NCI-H526 treated with DMSO at 0.1 percent for 48 hours (cell line): ENCODE data around the gene CD34.

Source experiments
- DNase-seq: peaks from one replicate; lab custom pipeline; 2025; lab: John Stamatoyannopoulos, UW

The CD34 gene

GRCh38 chr1:207852576-207853371 lies 58.2 kb downstream of the CD34 start:
- no peak for DNase-seq

DNA sequence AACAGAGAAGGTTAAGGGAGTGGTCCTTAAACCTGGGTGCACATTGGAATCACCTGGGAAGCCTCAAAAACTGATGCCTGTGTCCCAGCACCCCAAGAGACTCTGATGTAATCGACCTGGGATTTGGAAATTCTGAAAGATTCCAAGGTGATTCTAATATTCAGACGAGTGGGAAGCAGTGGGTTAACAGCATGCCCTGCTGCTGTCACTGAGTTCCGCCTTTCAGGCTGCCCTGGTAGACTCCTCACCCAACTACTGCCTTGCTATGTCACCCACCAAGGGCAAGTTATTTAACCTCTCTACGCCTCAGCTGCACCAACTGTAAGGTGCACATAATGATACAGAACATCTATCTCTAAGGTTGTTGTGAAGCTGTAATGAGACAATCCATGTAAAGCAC lies 59.2 kb downstream of the CD34 start:
- DNase-seq: no peak

DNA sequence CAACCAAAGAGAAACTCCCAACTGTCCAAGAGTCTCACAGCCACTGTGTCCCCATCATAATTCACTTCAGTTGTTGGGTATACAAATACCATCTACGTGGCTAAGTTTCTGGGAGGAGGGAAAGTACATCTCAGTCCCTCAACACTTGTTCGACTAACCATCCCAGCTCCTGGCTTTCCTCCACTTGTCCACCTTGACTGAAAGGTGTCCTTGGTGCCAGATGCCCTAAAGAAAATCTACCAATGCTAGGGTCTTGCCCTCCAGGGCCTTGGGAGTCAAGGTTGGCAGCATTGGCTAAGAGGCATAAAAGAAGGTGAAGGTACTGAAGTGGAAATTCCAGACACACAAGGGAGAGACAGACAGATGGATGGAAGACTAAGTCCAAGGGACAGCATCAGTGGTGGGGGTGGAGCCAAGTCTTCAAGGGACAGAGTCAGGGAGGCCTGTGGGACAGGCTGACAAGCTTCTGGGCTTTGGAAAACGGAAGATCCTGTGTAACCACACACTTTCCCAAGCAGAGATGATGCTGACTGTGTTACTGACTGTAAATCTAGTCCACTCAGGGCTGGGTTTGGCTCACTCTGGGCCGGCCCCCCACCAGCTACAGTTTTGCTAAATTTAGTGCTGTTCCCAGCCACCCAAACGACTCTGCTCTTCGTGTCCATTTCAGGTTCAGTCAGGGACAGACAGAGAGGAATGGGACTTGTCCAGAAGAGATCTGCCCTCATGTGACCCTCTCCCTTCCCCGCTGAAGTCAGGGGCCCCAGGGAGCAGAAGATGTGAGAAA lies 60.1 kb downstream of the CD34 start:
- no peak for DNase-seq

GRCh38 chr1:207849646-207850045 lies 61.3 kb downstream of the CD34 start:
- no peak for DNase-seq

- DNase-seq: no peak
These were observed 61.9 kb downstream of the CD34 start for GRCh38 chr1:207849016-207849415.

DNA sequence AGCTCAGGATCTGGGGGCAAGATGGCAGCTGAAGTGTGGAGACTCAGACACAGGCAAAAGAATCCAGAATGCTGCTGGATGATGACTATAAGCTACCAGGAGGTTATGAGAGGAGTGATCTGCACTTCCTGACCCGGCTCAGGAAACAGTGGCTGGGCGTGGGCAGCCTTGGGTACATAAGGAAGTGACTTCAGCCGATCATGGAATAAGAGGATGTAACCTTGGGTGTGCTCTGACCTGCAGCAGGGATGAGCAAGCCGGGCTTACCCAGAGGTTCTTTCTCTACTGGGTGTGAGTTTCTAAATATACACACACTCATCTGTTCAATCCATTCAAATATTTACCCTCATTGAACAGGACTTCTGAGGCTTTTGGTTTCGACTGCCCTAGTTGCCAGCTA lies 62.7 kb downstream of the CD34 start:
- DNase-seq: no peak

DNA sequence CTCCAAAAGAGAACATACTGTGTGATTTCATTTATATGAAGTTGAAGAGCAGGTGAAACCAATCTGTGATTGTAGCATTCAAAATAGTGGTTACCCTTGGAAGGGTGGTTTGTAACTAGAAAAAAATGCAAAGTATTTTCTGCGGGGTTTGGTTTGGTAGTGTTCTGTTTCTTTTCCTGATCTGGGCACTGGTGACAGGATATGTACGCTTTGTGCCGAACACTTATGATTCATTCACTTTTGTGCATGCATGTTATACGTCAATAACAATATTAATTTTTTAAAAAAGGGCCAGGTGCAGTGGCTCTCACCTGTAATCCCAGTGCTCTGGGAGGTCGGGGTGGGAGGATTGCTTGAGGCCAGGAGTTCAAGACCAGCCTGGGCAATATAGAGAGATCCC lies 63.8 kb downstream of the CD34 start:
- no peak for DNase-seq

GRCh38 chr1:207845109-207845508 lies 65.8 kb downstream of the CD34 start:
- no peak for DNase-seq

GRCh38 chr1:207844371-207844770 lies 66.6 kb downstream of the CD34 start:
- no peak for DNase-seq

DNA sequence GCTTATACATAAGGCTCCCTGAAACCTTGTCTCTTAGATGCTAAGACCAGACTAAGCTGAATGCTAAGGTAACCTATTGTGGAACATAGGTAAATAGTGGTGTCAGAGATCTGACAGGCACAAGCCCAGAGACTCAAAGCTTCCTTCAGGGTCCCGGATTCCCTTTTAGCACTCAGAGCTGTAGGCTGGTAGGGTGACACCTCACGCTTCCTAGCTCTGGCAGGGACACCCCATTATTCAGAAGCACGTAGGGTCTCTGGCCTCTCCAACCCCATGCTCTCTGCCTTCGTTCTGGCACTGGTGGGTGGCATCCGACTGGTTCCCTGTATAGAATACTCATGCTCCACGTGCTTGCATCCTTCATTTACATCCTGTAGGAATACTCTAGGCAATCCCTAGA lies 68.4 kb downstream of the CD34 start:
- DNase-seq: no peak

DNA sequence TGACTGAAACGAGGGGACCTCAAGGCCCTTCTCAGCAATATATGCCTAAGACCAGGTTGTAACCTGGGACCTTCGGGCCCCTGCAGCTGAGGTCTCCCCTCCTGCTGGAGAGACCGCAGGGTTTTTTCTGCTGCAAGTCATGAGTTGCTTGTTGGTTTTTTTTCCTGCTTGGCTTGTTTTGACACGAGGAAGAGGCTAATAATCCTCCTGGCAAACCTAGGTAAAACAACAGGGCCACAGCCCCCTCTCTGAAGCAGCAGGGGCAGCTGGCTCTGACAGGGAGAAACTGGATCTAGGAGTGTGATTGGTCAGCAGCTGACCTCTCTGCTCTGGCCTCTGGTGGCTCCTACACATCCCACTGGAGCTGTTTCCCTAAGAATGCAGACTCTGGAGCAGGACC lies 69.0 kb downstream of the CD34 start:
- no peak for DNase-seq

GRCh38 chr1:207841293-207841692 lies 69.6 kb downstream of the CD34 start:
- DNase-seq: no peak

DNA sequence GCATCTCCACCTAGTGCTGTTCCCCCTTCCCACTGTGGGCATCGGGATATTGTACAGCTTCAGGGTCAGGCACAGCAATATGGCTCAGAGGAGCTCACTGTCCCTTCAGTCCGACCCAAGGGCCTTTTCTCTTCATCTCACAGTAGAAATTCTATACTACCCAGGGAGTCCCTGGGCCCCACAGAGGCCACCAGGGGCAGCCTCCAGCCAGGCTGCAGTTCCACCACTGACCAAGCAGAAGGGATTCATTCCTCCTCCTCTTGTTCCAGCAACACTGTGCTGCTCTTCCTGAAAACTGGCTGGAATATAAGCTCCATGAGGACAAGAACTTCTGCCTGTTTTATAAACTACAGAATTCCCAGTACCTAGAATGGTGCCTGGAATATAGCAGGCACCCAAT lies 70.5 kb downstream of the CD34 start:
- no peak for DNase-seq

GRCh38 chr1:207839083-207839413 lies 71.9 kb downstream of the CD34 start:
- DNase-seq: no peak

- peak; percentile 10 for DNase-seq
These were observed 72.5 kb downstream of the CD34 start for GRCh38 chr1:207838156-207839082.

- no peak for DNase-seq
These were observed 73.3 kb downstream of the CD34 start for GRCh38 chr1:207837673-207838072.

DNA sequence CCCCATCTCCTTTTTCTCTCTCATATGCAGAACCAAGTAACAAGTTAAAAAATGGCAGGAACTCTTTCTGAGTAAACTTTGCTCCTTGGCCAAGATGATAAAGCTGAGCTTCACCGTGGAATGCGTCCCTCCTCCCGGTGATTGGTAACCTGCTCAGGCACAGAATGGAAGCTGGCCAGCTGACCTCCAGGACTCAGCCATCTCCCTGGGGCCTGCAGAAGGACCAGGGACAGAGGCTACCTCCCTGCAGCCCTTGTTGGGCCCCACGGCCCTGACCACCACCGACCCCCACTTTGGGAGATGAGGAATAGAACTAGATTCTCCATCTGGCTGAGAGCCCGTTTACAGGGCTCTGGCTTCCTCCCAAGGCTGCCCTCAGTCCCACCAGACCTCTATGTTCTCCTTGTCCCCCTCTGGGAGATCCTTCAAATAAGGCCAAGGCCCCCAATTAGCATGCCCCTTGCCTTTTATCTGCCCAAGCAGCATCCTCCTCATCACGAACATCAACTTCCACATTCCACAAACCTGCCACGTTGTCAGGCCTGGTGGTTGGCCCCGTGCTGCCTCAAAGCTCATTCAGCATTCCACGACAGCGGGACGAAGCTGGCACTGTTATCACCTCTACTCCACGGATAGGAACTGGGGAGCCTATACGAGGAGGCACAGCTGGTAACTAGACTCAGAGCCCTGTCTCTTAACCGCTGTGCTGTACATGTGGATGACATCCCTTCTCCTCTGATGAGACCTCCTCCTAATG lies 74.2 kb downstream of the CD34 start:
- no peak for DNase-seq

DNA sequence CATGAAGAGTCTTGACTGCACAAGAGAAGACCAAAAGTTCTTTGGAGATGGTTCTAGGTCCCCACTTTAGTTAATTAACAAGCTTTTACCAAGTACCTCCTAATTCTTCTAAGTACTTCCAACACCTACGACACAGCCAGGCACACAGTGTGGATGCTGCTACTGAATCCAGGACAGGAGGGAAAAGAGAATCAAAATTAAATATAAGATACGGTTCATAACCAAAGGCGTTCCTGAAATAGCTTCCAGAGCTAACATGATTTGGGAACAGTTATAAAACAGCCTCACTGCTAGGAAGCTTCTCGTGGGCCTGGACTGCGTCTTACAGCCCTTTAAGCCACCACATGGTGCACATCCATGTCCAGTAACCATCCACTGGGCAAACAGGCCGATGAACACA lies 75.0 kb downstream of the CD34 start:
- no peak for DNase-seq

GRCh38 chr1:207833956-207834660 lies 76.8 kb downstream of the CD34 start:
- DNase-seq: no peak

DNA sequence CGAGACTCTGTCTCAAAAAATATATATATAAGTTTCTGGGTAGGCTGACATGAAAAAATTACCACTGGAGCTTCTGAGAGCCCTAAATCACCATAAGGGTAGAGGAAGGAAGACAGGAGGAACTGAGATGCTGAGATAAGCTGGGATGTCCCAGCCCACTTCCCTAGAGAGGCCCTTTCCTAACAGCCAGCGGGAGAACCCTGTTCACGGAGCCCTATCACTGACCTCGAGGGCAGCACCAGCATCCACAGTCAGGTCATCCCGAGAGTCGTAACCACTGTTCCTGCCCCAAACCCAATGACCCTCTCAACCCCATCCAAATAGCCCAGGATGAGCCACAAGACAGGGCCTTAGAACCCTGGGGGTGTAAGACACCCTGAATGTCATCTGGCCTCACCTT lies 77.5 kb downstream of the CD34 start:
- no peak for DNase-seq

DNA sequence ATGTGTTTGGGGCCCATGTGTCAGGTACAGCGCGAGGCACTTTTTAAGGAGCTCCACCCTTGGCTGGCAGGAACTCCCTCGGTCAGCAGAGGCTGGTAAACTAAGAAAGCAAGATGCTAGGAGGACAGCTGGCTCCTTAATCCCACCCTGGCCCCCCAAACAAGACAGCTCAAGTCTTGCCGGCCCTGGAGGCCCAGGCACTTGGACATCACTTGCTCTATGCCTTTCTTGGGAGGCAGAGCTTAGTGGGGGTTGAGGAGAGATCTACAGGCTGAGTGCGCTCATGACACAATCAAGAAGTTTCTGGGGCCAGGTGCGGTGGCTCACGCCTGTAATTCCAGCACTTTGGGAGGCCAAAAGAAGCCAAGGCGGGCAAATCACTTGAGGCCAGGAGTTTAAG lies 78.1 kb downstream of the CD34 start:
- no peak for DNase-seq
